GM18868 (cell line): ENCODE measurements around the gene MXD3.
"Not testable (repeated sequence)": the region's sequence is repeated elsewhere in the genome, so short reads cannot be mapped to it uniquely, and the experiment has no call there.

ENCODE experiments used
- ATAC-seq: cut with Tn5 transposase; IDR thresholded peaks from one replicate; pipeline ENCODE4 v1.9.1; 2021; ENCODE audit warnings: mild to moderate bottlenecking, moderate library complexity; ENCODE audit not compliant: unreplicated experiment

Gene MXD3

DNA sequence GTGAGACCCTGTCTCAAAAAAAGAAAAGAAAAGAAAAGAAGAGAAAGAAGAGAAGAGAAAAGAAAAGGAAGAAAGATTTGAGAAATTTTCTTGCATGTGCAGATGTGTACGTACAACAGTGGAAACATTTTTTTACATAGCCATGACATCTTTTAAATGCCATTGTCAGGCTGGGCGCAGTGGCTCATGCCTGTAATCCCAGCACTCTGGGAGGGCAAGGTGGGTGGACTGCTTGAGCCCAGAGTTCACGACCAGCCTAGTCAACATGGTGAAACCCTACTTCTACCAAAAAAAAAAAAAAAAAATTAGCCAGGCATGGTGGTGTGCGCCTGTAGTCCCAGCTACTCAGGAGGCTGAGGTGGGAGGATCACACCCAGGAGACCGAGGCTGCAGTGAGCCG, 33.2 kb upstream of the MXD3 start:
- no peak for ATAC-seq

DNA sequence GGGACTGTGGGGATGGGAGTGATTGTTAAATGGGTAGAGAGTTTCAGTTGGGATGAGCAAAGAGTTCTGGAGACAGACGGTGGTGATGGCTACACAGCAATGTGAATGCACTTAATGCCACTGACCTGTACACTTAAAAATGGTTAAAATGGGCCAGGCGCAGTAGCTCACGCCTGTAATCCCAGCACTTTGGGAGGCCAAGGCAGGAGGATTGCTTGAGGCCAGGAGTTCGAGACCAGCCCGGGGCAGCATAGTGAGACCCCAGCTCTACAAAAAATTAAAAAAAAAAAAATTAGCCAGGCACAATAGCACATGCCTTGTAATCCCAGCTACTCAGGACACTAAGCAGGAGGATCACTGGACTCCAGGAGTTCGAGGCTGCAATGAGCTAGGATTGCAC, 32.1 kb upstream of the MXD3 start:
- ATAC-seq, result no peak

GRCh38 chr5:177343000-177343399, 31.3 kb upstream of the MXD3 start:
- not testable (repeated sequence) for ATAC-seq

DNA sequence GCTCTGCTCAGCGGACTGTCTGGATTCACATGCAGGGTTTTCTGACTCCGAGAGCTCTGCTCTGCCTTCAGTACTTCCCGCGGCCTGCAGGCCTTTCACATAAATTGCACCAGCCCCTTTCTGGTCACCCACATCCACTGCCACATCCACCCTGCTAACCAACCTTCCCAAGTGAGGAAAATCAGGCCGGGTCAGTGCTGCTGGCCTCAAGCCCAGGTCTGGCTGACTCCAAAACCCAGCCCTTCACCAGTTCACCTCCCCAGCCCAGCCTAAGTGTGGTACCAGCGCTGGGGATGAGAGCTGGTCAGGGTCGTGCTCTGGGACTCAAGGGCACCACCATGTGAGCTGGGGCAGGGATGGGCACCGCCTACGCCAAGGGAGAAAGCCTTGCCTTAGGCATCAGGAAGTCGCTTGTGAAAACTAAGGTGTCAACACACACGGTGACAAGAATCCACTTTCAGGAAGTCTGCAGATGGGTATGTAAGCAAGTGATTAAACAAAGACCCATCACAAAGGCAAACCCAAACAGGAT, 27.5 kb upstream of the MXD3 start:
- ATAC-seq, result no peak

DNA sequence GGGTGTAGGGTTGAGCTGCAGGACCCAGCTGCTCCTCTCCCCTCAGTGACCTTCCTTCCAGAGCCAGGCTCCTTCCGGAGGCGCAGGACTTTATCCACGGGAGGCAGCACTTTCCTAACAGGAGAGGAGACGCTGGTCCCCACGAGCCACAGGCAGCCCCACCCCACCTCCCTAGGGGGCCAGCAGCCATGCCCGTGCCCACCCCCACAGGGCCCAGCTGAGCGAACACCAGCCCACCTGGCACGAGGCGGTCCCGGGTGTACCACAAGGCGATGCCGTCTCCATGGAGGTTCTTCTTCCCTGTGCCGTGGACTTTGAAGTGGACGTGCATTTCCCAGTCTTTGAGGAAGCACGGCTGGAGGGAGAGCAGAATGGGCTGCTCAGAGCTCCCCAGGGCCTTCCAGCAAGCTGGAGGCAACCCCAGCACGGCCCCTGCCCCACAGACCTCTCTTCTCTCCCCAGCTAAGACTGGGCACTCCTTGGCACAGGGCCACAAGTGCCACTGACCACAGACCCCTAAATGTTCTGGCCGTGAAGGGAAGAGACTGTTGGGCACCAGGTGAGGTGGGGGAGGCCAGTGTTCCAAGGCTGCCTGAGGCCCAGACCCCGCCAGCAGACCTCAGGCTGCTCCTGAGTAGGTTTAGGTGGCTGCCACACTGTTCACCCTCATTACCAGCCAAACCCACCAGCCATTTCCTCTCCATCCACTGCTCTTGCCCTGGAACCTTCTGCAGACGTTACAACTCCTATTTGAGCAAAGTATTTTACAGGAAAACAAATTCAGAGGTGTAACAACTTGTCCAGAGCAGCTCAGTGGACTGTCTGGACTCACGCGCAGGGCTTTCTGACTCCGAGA, 26.8 kb upstream of the MXD3 start:
- ATAC-seq, result no peak

- no peak for ATAC-seq
Observed at GRCh38 chr5:177336603-177337494, 25.2 kb upstream of the MXD3 start.

DNA sequence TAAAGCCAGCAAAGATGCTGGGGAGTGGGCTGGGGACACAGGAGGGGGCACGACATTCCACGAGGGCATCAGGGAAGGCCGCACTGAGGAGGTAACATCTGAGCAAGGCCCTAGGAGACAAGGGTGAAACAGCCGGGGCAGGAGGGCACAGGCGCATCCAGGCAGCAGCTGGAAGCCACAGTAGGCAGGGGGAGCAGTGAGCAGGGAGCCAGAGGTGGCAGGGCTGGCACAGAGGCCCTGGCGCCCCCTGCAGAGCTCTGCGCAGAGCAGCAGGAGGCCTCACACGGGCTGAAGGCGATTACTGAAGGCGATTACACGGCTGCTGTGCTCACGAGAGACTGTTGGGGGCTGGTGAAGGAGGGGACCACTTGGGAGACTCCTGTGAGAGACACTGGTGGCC, 24.4 kb upstream of the MXD3 start:
- ATAC-seq, result no peak

DNA sequence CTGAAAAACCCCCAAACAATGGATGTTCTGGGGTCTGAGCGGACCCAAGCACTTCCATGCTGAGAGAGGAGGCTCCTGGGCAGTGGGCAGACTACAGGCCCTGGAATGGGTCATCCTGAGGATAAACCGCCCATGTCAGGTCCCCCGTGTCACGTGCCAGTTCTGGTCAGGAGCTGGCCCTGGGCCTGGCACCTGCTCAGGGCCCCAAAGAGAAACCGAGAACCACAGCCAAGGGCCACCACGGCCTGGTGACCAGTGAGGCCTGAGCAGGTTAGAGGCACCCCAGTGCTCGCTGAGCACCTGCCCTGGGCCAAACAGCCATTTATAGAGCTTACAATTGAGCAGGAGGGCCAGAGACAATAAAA, 24.0 kb upstream of the MXD3 start:
- no peak for ATAC-seq

DNA sequence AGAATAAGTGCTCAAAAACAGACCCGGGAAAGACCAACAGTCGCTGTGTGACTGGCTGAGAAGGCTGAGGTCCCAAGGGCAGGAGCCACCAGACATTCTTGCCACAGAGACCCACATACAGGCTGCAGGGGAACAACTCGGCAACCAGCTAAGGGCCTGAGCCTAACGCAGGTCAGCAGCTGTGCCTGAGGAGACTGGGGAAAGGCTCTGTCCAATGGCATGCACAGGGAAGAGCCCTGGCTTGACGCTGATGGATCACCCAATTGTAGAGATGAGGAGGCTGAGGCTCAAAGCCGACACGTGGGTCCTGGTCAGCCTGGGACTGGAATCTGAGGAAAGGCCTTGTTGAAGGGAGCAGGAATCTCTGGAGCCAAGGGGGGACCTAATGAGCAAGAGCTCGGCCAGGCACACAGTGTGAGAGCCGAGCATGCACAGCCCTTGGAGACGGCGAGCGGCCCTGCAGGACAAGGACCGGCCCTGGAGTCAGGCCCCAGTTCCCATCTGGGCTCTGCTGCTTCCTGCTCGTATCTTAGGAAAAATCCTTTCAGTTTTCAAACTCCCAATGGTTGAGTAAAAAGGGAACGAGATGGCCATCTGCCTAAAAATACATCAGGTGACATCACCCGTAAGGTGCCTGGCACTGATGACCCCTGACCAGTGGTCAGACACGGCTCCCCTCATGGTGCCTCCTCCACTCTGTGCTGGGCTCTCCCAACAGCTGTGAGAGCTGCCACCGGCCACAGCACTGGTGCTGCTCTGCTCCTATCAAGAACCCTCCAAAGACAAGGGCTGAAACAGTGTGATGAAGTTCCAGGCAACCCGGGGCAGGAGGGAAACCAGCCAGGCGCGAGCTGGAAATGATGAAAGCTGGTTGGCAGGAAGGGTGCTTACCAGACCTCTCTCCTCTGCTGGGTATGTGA, 23.3 kb upstream of the MXD3 start:
- no peak for ATAC-seq

GRCh38 chr5:177334155-177334551, 22.5 kb upstream of the MXD3 start:
- ATAC-seq, result no peak

DNA sequence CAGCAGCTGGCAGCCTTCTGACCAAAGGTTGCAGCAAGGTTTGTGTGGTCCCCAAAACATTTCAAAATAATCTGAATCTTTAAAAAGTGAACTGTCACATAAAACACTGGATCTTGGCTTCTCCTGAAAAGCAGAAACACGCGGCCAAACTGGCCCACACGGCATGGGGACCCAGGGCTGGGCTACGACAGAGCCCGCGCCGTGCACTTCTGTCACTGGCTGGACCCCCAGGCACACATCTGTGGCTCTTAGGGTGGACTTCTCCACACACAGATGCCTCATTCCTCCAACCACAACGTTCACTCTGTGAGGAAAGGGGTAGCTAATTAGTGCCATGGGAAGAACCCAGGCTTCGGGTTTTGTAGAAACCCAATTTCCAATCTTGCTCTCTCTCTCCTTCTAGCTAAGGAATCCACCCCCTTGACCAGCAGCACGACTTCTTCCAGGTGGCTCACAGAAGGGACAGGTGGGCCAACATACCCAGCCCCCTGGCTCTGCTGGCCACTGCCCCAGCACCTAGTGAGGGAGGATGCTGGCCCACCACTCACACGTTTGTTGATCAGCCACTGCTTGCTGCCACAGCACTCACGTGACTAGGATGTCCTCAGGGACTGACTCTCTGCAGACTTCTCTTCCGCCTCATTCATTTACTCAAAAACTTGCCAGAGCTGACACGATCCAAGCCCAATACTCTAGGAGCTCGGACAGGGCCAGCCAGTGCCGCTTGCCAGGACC, 21.9 kb upstream of the MXD3 start:
- ATAC-seq, result no peak

DNA sequence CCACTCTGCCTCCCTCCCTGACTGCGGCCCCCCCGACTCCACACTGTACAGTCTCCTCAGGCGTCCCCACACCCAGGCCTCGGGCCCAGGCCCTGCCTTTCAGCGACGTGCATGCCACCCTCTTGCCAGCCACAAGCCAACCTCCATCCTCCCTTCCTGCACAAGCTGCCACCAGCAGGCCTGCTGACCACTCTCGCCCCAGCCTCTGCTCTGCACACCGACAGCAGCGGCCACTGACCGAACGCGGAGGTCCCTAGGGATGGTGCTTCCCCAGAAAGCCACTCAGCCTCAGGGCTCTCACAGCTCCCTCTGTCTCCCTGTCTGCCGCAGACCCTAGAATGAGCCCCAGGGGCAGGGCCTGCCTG, 21.2 kb upstream of the MXD3 start:
- no peak for ATAC-seq

GRCh38 chr5:177332031-177332895, 20.6 kb upstream of the MXD3 start:
- no peak for ATAC-seq

GRCh38 chr5:177330991-177331842, 19.5 kb upstream of the MXD3 start:
- ATAC-seq, result no peak

GRCh38 chr5:177329883-177330282, 18.2 kb upstream of the MXD3 start:
- ATAC-seq, result no peak

GRCh38 chr5:177328545-177329231, 17.0 kb upstream of the MXD3 start:
- ATAC-seq, result no peak
